H54 (cell line): ENCODE results near the gene CCDC200.
"Not testable (repeated sequence)": the region's sequence is repeated elsewhere in the genome, so short reads cannot be mapped to it uniquely, and the experiment has no call there.

Experiments
- DNase-seq: peaks from one replicate; pipeline ENCODE4 v3.0.0; 2011; ENCODE audit warnings: low spot score, mixed read lengths; ENCODE audit not compliant: insufficient read length
- FAIRE-seq: peaks from 3 replicates; lab custom pipeline; 2011; peaks lifted over from hg19 to GRCh38; lab: Jason Lieb, UNC
- POLR2A ChIP-seq: IDR thresholded peaks from 2 replicates; pipeline ENCODE4 v1.6.1; 2011; ENCODE audit warnings: low read depth, mild to moderate bottlenecking, low read length

CCDC200 gene

DNA sequence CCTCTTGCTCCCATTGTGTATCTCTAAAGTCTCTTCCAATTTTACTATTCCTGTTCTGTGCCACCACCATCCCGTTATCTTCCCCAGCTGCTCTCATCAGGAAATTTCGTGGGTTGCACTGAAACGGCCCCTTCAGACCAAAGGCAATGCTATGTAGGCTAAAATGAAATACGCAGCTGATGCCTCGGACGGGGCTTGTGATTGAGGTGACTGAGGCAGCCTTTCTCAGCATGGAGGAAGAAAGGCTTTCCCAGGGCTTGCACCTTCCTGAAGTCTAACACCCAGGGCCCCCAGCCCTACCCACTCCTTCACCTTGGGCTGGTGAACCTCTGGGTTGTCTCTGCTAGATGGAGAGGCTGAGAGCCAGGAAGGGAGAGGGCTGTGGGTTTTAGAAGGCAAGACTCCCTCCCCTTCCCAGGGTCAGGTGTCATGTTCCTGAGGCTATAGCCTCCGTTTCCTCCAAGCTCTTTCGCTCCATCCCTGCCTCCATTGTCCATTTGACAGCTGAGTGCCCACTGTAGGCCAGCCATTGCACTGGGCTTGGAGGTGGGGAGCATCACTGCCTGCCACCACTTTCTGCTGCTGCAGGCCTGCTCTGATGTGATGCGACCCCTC, 7.8 kb downstream of the CCDC200 start:
- TF ChIP-seq POLR2A, result no peak
- FAIRE-seq (no peak), DNase-seq (no peak)

DNA sequence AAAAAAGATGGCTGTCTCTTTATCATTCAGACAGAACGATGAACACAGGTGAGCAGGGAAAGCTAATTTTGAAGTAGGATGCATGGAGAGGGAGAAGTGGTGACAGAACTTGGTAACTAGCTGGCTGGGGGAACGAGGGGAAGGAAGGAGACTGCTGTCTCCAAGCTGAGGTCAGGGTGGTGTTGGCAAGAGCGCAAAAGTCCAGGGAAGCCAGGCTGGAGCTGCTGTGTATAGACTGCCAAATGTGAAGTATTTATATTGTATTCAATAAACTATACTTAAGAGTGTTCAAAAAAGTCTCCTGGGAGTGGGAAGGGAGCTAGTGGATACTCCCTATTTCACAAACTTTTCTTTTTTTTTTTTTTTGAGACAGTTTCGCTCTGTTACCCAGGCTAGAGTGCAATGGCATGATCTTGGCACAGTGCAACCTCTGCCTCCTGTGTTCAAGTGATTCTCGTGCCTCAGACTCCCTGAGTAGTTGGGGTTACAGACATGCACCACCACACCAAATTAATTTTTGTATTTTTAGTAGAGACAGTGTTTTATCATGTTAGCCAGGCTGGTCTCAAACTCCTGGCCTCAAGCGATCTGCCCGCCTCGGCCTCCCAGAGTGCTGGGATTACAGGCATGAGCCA, 8.6 kb downstream of the CCDC200 start:
- TF ChIP-seq POLR2A, result no peak
- no peak for FAIRE-seq
- DNase-seq, result no peak

DNA sequence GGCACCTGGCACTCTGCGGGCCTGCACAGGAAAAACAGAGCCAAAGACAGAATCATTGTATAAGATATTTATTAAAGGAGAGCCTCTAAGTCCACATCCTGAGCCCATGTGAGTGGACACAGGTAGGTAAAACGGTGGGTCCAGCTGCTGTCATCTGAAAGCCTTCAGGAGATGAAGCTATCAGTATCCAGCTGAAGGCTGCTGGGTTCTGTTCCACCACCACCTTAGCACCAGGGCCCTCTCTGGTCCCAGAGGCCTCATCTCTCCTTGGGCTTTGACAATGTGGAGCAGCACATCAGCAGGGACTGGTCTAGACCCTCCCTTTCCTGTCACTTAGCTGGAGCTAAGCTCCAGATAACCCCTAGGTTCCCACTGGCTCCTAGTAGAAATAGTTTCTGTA, 9.4 kb downstream of the CCDC200 start:
- TF ChIP-seq POLR2A, result no peak
- DNase-seq, result no peak
- no peak for FAIRE-seq

DNA sequence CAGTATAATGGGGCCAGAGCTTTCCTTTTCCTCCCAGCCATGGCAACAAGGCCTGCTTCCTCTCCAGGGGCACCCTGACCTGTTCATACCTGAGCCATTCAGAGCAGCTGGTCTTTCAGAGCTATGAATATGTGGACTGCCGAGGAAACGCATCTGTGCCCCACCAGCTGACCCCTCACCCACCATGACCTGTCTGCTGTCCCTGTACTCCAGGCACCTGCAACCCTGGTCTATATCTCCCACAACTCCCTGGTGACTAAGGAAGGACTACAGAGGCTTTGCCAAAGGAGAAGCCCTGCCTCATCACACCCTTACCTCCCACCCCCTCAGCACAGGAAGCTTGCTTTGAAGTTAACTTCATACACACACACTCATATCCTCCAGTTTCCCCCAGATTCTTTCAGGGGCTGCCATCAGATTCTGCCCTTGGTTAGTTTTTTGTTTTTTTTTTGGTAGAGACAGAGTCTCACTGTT, 10.8 kb downstream of the CCDC200 start:
- no peak for TF ChIP-seq POLR2A
- FAIRE-seq, result no peak

DNA sequence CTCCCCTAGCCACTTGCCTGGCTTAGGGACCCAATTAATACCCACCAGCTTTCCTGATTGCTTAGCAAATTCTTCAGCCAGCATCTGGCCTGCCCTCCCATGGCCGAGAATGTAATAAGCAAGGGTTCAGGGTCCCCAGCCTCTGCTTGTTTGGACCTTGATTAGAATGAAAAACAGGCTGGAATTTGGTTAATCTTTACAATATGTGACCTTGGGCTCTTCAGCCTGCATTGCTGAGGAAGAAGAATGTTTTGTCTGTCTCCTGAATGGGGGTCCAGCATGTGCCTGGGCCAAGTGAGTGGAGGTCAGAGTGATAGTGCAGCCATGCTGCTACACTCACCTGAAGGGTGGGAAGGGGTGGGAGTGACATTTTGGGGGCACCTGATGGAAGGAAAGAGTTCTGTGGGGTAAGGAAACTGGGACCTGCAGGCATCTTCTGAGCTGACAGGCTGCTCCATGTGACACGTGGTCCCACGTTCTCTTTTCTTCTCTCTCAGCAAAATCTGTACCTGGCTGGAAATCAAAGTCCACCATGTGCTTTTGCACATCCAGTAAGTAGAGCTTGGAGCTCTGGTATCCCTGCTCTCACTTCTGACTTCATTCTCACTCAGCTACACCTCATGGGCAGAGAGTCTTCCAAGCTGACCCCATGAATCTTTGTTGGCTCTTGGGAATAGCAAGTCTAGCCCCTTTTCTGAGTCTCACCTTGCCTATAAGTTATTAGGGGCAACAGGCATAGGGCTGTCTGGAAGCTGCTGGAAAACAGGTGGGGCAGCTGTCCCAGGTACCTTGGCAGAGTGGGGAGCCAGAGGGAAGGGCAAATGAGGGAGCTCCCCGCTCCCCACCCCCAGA, 11.4 kb downstream of the CCDC200 start:
- TF ChIP-seq POLR2A, result no peak
- DNase-seq, result no peak
- FAIRE-seq, result no peak

More for the DNA sequence above, 10.8 kb downstream of the CCDC200 start:
- DNase-seq, result no peak

DNA sequence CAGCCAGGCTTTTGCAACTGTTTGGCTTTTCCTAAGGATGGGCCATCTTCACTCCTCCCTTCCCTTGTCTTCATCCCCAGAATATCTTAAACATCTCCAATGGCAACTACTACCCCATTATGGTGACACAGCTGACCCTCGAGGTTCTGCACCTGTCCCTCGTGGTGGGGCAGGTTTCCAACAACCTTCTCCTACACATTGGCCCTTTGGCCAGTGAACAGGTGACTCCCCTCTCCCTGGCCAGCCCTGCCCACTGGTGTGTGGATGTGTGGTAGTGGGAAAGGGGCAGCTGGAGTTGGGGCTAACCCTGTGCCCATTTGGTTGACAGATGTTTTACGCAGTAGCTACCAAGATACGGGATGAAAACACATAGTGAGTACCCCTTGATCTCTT, 12.1 kb downstream of the CCDC200 start:
- no peak for FAIRE-seq

DNA sequence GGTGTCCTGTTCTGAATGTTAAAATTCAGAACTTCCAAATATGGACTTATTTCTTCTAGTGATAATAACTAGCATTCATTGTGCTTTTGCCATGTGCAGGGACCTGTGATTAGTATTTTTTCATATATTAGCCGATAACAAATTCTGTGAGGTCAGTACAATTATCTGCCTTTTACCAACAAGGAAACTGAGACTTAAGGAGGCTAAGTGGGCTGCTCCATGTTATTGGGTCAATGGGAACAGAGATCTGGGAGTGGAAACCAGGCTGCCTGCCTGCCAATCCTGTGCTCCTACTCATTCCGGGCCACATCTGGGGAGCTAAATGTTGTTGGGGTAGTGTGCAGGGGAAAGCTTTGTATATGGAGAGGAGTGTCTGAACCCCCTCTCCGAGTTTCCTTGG, 13.1 kb downstream of the CCDC200 start:
- TF ChIP-seq POLR2A, result no peak
- FAIRE-seq (no peak), DNase-seq (no peak)

More for the DNA sequence above, 12.1 kb downstream of the CCDC200 start:
- TF ChIP-seq POLR2A, result no peak
- no peak for DNase-seq

DNA sequence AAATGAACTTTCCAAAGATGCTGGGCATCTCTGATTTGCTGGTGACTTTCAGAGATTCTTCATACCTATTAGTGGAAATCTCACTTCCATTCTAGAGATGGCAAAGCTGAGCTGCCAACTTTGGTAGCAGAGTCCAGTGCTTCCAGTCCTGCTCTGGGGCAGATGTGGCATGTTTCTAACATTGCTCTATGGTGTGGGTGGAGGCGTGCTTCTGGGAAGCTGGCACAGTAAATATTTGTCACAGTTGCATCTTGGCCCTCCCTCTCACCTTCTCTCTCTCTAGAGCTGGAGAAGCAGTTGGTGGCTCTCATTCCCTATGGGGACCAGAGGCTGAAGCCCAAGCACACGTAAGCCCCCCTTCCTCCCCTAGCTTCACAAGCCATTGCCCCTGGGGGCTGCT, 14.9 kb downstream of the CCDC200 start:
- TF ChIP-seq POLR2A, result no peak
- FAIRE-seq, result no peak

DNA sequence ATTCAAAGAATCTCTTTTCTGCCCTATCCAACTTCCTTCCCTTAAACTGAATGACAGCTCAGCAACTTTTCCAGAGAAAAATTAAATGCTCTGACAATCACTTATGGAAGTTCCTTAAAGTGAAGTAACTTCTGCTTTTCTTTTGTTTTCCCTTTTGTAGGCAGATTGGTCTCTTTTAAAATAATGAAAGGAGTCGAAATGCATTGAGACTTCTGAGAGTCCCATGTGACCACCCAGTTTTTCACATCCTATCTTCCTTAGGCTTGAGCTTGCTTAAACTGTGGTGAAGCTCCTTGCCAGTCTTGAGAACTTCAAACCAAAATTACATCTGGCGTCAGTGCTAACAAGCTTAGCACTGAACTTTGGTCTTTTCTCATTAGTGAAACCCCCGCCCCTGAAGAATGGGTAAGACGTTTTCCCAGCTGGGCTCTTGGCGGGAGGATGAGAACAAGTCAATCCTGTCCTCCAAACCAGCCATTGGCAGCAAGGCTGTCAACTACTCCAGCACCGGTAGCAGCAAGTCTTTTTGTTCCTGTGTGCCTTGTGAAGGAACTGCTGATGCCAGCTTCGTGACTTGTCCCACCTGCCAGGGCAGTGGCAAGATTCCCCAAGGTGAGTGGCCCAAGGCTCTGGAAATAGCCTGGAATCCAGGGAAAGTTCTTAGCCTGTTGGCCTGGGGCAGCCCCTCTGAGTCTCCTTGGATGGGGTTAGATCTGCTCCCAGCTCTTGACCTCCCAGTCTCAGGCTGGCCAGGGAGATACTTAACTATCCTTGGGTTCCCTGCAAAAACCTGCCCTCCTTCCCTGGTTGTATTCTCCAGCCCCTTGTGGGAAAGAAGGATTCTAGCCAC, 15.6 kb downstream of the CCDC200 start:
- TF ChIP-seq POLR2A, result no peak
- FAIRE-seq (no peak), DNase-seq (no peak)

More for the DNA sequence above, 14.9 kb downstream of the CCDC200 start:
- DNase-seq, result no peak

DNA sequence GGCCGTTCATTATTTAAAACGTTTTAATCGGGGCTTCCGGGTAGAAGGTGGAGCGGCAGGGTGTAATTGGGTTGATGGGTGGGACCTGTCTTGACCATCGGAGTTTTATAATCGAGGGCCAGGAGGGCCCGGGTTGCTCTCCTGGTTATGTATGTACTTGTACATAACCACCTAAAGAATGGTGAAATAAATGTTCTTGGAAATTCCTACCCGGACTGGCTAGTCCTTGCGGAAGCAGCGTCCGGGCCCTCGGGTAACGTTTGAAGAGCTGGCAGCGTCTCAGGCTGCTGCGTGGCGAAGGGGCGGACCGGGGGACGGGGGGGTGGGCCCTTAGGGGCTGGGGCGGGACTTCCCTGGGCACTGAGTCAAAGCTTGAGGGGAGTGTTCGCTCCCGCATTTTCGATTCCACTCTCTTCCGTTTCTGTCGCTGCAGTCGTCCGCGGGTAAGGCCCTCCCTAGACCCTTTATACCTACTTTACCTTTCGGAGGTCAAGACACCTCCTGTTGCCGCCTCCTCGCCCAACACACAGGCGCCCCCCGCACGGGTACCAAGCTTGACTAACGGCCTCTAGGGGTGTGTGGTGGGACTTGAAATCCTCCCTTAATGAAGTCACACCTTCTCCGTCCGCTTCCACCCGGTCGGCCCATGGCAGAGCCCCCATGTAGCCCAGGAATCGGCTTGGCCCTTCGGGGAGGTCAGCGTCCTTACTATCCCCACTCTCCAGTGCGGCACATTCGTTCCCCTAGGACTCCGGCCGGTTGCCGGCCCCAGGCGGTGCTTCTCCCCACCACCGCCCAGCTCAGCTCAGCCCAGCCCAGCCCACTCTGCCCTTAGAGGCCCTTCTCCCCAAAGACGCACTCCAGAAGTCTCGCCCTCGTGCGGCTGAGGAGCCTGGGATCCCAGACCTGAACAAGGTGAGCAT, 16.7 kb downstream of the CCDC200 start, which contains the start of gene TMEM106A:
Gene TMEM106A, plus strand, starts transcription at position 396 of the 923 bp plus-strand sequence. CDS start 1,167 bp downstream, outside the sequence.
- DNase-seq, result peak; percentile 86
- TF ChIP-seq POLR2A, result peak; percentile 57; the same call in 1 of the 2 replicates
- no peak for FAIRE-seq

DNA sequence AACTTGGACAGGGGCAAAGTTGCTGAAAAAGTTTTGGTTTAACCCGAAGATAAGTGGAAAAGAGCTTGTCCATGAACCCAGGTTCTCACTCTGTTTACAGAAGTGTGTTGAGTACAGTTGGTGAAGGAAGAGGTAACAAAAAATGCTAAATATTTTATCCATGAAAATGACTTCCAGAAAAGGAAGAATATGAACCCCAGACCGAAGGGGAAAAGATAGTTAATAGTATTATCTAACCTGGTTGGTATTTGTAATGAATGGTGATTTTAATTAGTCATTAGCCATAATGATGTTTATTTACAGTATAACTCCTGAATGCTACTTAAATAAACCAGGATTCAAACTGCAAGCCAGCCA, 17.3 kb downstream of the CCDC200 start:
- TF ChIP-seq POLR2A, result no peak
- FAIRE-seq (no peak), DNase-seq (no peak)

DNA sequence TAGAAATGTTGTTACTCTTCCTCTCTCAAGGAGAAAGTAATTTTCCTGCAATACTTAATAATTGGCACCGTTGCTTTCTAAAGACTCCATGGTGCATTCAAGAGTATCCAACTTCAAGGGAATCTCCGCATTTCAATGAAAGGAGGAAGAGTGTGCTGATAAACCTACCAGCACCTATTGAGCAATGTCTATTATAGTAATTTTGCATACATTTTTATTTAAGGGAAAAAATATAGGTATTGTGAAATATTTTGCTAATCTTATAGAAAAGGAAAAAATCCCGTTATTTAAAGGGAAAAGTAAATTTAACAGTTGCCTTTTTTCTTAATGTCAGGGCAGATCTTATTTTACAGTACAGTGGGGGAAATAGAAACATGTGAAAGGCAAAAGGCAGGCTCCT, 17.8 kb downstream of the CCDC200 start:
- DNase-seq (no peak), FAIRE-seq (no peak)
- no peak for TF ChIP-seq POLR2A

DNA sequence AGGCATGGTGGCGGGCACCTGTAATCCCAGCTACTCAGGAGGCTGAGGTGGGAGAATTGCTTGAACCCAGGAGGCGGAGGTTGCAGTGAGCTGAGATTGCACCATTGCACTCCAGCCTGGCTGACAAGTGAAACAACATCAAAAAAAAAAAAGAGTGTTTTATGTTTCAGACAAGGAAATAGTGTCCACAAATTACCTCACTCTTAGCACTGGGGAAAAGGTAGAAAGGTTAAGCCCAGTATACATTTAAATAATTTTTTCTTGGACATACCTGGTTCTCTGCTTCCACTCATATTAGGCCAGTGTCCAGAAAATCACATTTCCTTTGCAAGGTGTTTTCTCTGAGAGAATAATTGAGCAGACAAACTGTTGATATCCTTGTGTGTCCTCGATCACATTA, 25.4 kb downstream of the CCDC200 start:
- not testable (repeated sequence) for FAIRE-seq, DNase-seq
